PC-3 (cell line): Measurements from ENCODE around the gene PLEKHH1. TPM values are rescaled to one million over a fixed set of nuclear protein-coding genes. Genes with fewer than 3 reads are reported as not detected.

Experiments used
- ATAC-seq: fragments of 200-7000 bp; cut with Tn5 transposase; 2 replicates; pipeline ENCODE4 v1.9.1; 2020; ENCODE audit warnings: mild to moderate bottlenecking, moderate library complexity
- BruUV-seq: library from RNA; stranded (reverse); fragments of 400-500 nt; replicated peaks from 2 replicates; lab custom pipeline; 2021; lab: Mats Ljungman, UMichigan
- CTCF ChIA-PET: fragments of 300-600 bp; sonication (Branson Sonifier 250); formaldehyde crosslinking; loops from one replicate; lab custom pipeline; 2022; ENCODE audit warnings: antibody characterized with exemption; lab: Charles Lee
- POLR2A ChIA-PET: fragments of 300-600 bp; sonication (Branson Sonifier 250); formaldehyde crosslinking; loops from one replicate; lab custom pipeline; 2022; ENCODE audit warnings: antibody characterized with exemption; ENCODE audit not compliant: unreplicated experiment; lab: Charles Lee
- DNase-seq: peaks from one replicate; pipeline ENCODE4 v3.0.0-alpha.2; 2015
- H2AFZ ChIP-seq: fragments of 300-600 bp; sonication (generic); 2 replicates; pipeline ENCODE4 v1.6.0; 2016; ENCODE audit warnings: antibody characterized with exemption, low read length
- H3F3A ChIP-seq: fragments of 300-600 bp; sonication (generic); one replicate; pipeline ENCODE4 v1.6.0; 2017; ENCODE audit warnings: antibody characterized with exemption, low read length, control low read depth, mild to moderate bottlenecking; ENCODE audit not compliant: unreplicated experiment
- H3K27ac ChIP-seq: fragments of 300-600 bp; sonication (generic); 2 replicates; pipeline ENCODE4 v1.5.1; 2016; ENCODE audit warnings: mild to moderate bottlenecking, low read length
- H3K27me3 ChIP-seq: fragments of 300-600 bp; sonication (generic); 2 replicates; pipeline ENCODE4 v1.6.1; 2016; ENCODE audit warnings: low read length, mixed read lengths
- H3K36me3 ChIP-seq: fragments of 300-600 bp; sonication (generic); 2 replicates; pipeline ENCODE4 v1.6.1; 2016; ENCODE audit warnings: low read depth, mixed run types, low read length, mixed read lengths
- H3K4me1 ChIP-seq: fragments of 300-600 bp; sonication (generic); 2 replicates; pipeline ENCODE4 v1.5.1; 2016; ENCODE audit warnings: low read length; ENCODE audit not compliant: insufficient read depth
- H3K4me2 ChIP-seq: fragments of 300-600 bp; sonication (generic); 2 replicates; pipeline ENCODE4 v1.6.0; 2016; ENCODE audit warnings: low read length
- H3K4me3 ChIP-seq: fragments of 300-600 bp; sonication (generic); 2 replicates; pipeline ENCODE4 v1.5.1; 2016; ENCODE audit warnings: mild to moderate bottlenecking, low read length, mixed read lengths
- H3K79me2 ChIP-seq: fragments of 300-600 bp; sonication (generic); 2 replicates; pipeline ENCODE4 v1.6.1; 2017; ENCODE audit warnings: low read length, mixed read lengths
- H3K9ac ChIP-seq: fragments of 300-600 bp; sonication (generic); 2 replicates; pipeline ENCODE4 v1.6.0; 2016; ENCODE audit warnings: mild to moderate bottlenecking, low read length
- H3K9me2 ChIP-seq: fragments of 300-600 bp; sonication (generic); replicated peaks from 2 replicates; pipeline ENCODE4 v1.6.1; 2016; ENCODE audit warnings: mixed run types, low read length, mixed read lengths
- H3K9me3 ChIP-seq: fragments of 300-600 bp; sonication (generic); 2 replicates; pipeline ENCODE4 v1.6.1; 2016; ENCODE audit warnings: low read length, mixed read lengths
- H4K20me1 ChIP-seq: fragments of 300-600 bp; sonication (generic); 2 replicates; pipeline ENCODE4 v1.6.1; 2016; ENCODE audit warnings: low read length, mixed read lengths
- EZH2 ChIP-seq: fragments of 300-600 bp; sonication (generic); IDR thresholded peaks from one replicate; pipeline ENCODE4 v1.6.1; 2017; ENCODE audit warnings: antibody characterized with exemption, mild to moderate bottlenecking, low read length; ENCODE audit not compliant: unreplicated experiment
- EZH2phosphoT487 ChIP-seq: fragments of 300-600 bp; sonication (generic); IDR thresholded peaks from 2 replicates; pipeline ENCODE4 v1.6.1; 2018; ENCODE audit warnings: mild to moderate bottlenecking, antibody characterized with exemption, low read length, borderline replicate concordance
- intact Hi-C: fragments of 100-400 bp; cut with micrococcal nuclease; formaldehyde crosslinking; loops from 2 replicates; pipeline ENCODE4 v1.9.0; 2023
- total RNA-seq: library from RNA; depleted of rRNA; stranded (reverse); fragments of >200 nt; gene quantifications from 2 replicates; pipeline ENCODE4 v1.2.3, GENCODE V29; 2014
- TF ChIP-seq, protein P1 (sequence below): fragments of 300-600 bp; sonication (generic); conservative IDR thresholded peaks from 2 replicates; pipeline ENCODE4 v1.5.1; 2017; ENCODE audit warnings: antibody characterized with exemption, low read depth, mild to moderate bottlenecking, low read length

Gene PLEKHH1
- total RNA-seq, 1 experiment from 2014 or later = 11.1 TPM

DNA sequence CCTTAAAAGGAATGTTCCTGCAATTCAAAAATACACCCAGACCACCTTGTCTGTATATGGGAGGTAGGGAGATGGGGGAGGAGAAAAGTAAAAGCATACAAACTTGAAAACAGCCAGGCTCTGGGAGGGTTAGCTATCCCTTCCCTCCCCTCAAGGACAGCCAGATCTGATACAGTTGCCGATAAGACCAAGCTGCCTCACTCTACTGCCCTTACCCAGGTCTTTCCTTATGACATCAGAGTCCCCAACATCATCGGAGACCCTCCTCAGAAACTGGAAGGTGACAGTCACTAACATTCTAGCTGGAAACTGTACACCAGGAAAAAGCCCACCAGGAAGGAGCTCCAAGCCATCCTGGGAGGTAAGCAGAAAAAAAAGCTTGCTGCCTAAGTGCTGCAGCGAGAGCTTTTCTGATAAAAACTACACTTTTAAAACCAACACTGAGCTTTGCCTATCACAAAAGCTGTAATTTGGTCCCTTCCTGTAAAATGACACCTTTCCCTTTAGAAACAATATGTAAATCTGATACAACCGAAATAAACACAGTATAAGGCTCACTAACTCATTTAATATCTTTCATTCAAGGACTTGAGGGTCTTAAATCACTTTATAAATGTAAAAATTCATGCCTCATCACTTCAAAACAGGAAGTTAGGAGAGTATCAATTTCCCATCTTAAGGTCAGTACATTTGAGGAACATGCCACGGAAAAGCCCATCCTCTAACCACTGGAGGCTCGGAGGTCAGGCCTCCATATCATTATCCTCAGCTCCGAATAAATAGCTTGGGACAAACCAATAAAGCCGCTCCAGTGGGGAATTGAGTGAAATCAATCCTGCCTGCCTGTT is 20.4 kb upstream of the PLEKHH1 start:
- TF ChIP-seq, protein P1, sequence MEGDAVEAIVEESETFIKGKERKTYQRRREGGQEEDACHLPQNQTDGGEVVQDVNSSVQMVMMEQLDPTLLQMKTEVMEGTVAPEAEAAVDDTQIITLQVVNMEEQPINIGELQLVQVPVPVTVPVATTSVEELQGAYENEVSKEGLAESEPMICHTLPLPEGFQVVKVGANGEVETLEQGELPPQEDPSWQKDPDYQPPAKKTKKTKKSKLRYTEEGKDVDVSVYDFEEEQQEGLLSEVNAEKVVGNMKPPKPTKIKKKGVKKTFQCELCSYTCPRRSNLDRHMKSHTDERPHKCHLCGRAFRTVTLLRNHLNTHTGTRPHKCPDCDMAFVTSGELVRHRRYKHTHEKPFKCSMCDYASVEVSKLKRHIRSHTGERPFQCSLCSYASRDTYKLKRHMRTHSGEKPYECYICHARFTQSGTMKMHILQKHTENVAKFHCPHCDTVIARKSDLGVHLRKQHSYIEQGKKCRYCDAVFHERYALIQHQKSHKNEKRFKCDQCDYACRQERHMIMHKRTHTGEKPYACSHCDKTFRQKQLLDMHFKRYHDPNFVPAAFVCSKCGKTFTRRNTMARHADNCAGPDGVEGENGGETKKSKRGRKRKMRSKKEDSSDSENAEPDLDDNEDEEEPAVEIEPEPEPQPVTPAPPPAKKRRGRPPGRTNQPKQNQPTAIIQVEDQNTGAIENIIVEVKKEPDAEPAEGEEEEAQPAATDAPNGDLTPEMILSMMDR = no peak
- TF ChIP-seq EZH2phosphoT487 = no peak
- no peak for TF ChIP-seq EZH2
- no peaks in the 10 kb centered on the region for H3K9me3 ChIP-seq
- no peaks in the 10 kb centered on the region for H3K36me3 ChIP-seq
- ATAC-seq = no peak
- H3K4me3 ChIP-seq = no peak overlapping the region
- no peak overlapping the region for H3K4me2 ChIP-seq
- ChIA-PET POLR2A (no interaction called here), CTCF (interaction anchor here (2.9 kb wide), 1 partner anchor 14 kb away, joined by 16 read pairs; no protein-coding TSS in a partner anchor)
- peaks cover 8% of the 10 kb centered on the region; the same call in 1 of the 2 replicates for H3K4me1 ChIP-seq
- DNase-seq = no peak
- no peaks in the 10 kb centered on the region for H4K20me1 ChIP-seq
- H3K9ac ChIP-seq = no peak overlapping the region
- H3K9me2 ChIP-seq = no peaks in the 10 kb centered on the region
- H2AFZ ChIP-seq = no peak overlapping the region
- no peaks in the 10 kb centered on the region for H3K79me2 ChIP-seq
- intact Hi-C loops = loop anchor here (5.0 kb wide), 1 partner anchor 85 kb away; no protein-coding TSS in a partner anchor
- H3K27me3 ChIP-seq = peaks cover 5% of the 10 kb centered on the region; the same call in 1 of the 2 replicates
- no TSS peak for BruUV-seq
- H3K27ac ChIP-seq = no peak overlapping the region
- H3F3A ChIP-seq = no peaks in the 10 kb centered on the region

- no peak for TF ChIP-seq EZH2
- TF ChIP-seq EZH2phosphoT487 = no peak
- TF ChIP-seq, protein P1 = no peak
- no peak overlapping the region for H3K4me2 ChIP-seq
- no peaks in the 10 kb centered on the region for H3K9me3 ChIP-seq
- H2AFZ ChIP-seq = no peak overlapping the region
- no peak overlapping the region for H3K4me3 ChIP-seq
- ChIA-PET CTCF (interaction anchor here (0.6 to 2.9 kb wide), 2 partner anchors 13 to 229 kb away, joined by 3 to 16 read pairs; no protein-coding TSS in a partner anchor), POLR2A (no interaction called here)
- H3F3A ChIP-seq = no peaks in the 10 kb centered on the region
- no TSS peak for BruUV-seq
- no peaks in the 10 kb centered on the region for H3K79me2 ChIP-seq
- H3K27ac ChIP-seq = no peak overlapping the region
- ATAC-seq (0 out of 2 replicates have a peak, but pooled peaks have one; percentile 1), DNase-seq (no peak)
- H3K36me3 ChIP-seq = no peaks in the 10 kb centered on the region
- no peaks in the 10 kb centered on the region for H3K9me2 ChIP-seq
- H3K4me1 ChIP-seq = peaks cover 8% of the 10 kb centered on the region; the same call in 1 of the 2 replicates
- H3K27me3 ChIP-seq = peaks cover 7% of the 10 kb centered on the region; the same call in 1 of the 2 replicates
- H3K9ac ChIP-seq = no peak overlapping the region
- intact Hi-C loops = loop anchor here (5.0 kb wide), 1 partner anchor 86 kb away; no protein-coding TSS in a partner anchor
- H4K20me1 ChIP-seq = no peaks in the 10 kb centered on the region
Observed at GRCh38 chr14:67513631-67514108, 19.4 kb upstream of the PLEKHH1 start.
